T-helper 1 cell treated with Interleukin-12 subunit alpha and Interleukin-12 subunit beta and Interleukin-4 antibody, amounts not matched to agents 30 ng/mL and 1 ng/mL, for 36 hours (primary cell): ENCODE measurements around the gene FOXK1. TPM values are rescaled to one million over a fixed set of nuclear protein-coding genes. Genes with fewer than 3 reads are reported as not detected.
"Not testable (repeated sequence)": the region's sequence is repeated elsewhere in the genome, so short reads cannot be mapped to it uniquely, and the experiment has no call there.

ENCODE experiments used
- intact Hi-C: fragments of 100-400 bp; cut with micrococcal nuclease; formaldehyde crosslinking; loops from one replicate; pipeline ENCODE4 v1.15.1; 2024
- total RNA-seq: library from RNA; stranded (reverse); gene quantifications from 2 replicates; pipeline ENCODE4 v1.2.3, GENCODE V29; 2022

The FOXK1 gene
- total RNA-seq, 1 donor from 2014 or later: 39.5 TPM

- intact Hi-C loops: no loop called here
These were observed 16.4 kb upstream of the FOXK1 start for GRCh38 chr7:4665661-4666060.

DNA sequence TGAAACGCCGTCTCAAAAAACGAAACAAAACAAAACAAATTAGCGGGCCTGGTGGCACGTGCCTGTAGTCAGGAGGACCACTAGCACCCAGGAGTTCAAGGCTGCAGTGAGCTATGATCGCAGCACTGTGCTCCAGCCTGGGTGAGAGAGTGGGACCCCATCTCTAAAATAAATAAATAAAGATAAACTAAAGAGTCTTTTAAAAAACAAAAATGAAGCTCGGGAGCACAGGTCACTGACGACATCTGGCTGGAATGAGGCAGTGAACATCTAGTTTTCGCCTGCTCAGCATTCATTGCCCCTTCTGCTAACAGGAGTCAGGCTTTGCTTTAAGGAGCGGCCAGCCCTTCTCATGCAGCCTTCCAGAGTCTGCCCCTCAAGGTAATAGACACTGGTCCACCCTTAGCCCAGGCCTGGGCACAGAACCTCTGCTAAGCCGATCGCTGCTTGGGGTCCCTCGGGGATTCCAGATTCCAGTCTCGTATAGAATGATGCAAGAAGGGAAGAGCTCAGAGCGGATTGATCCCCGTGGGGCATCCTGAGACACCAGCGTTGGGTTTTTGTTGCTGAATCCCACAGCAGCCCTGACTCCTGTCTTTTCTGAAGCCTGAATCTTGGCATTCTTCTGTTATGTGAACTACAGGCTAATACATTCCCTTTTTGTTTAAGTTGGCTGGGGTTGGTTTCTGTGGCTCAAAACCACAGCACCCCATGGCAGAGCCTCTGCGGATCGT, 14.2 kb upstream of the FOXK1 start:
- intact Hi-C loops: no loop called here

DNA sequence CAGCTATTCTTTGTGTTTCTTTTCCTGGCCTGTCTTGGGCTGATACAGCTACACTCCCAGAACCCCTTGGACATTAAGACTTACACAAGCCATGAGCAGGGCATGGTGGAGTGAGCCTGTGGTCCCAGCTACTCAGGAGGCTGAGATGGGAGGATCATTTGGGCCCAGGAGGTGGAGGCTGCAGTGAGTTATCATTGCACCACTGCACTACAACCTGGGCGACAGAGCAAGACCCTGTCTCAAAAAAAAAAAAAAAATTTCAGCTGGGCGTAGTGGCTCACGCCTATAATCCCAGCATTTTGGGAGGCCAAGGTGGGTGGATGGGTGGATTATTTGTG, 13.6 kb upstream of the FOXK1 start:
- intact Hi-C loops: no loop called here

DNA sequence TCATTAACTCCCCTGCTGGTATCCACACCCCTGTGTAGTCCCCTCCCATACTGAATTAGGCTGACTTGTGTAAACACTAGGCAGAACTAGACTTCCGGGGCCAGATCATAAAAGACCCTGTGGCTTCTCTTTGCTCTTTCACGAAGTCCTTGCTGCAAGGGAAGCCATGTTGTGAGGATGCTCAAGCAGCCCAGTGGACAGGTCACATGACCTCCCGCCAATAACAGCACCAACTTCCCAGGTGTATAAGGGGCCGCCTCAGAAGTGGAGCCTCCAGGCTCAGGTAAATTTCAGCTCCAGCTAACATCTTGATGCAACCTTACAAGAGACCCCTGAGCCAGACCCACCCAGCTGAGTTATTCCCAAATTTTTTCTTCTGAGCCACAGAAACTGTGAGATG, 11.3 kb upstream of the FOXK1 start:
- intact Hi-C loops: no loop called here

DNA sequence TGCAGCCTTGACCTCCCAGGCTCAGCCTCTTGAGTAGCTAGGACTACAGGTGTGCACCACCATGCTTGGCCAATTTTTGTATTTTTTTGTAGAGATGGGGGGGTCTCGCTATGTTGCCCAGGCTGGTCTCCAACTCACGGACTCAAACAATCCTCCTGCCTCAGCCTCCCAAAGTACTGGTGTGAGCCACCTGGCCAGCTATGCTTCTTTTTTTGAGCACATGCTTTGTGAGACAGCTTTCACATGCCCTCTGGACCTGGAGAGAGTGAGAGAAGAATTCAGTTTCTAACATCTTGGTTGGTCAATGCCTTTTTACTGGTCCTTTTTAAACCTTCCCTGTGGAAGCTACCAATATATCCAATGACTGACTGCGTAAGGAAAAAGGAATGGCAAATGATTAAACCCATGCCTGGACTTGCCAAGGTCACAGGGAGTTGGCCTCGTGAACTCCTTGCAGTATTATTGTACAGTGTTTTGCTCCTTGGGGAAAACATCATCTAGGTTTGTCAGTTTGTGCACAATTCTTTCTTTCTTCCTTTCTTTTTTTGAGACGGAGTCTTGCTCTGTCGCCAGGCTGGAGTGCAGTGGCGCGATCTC, 6.2 kb upstream of the FOXK1 start:
- intact Hi-C loops: no loop called here

GRCh38 chr7:4677518-4677917, 4.6 kb upstream of the FOXK1 start:
- intact Hi-C loops: not testable (repeated sequence)

- intact Hi-C loops: no loop called here
These were observed 760 bp upstream of the FOXK1 start for GRCh38 chr7:4681218-4681851.

- intact Hi-C loops: loop anchor here (1.0 kb wide), 1 partner anchor 41 kb away; no protein-coding TSS in a partner anchor
These were observed 537 bp downstream of the FOXK1 start for GRCh38 chr7:4682621-4683042.

DNA sequence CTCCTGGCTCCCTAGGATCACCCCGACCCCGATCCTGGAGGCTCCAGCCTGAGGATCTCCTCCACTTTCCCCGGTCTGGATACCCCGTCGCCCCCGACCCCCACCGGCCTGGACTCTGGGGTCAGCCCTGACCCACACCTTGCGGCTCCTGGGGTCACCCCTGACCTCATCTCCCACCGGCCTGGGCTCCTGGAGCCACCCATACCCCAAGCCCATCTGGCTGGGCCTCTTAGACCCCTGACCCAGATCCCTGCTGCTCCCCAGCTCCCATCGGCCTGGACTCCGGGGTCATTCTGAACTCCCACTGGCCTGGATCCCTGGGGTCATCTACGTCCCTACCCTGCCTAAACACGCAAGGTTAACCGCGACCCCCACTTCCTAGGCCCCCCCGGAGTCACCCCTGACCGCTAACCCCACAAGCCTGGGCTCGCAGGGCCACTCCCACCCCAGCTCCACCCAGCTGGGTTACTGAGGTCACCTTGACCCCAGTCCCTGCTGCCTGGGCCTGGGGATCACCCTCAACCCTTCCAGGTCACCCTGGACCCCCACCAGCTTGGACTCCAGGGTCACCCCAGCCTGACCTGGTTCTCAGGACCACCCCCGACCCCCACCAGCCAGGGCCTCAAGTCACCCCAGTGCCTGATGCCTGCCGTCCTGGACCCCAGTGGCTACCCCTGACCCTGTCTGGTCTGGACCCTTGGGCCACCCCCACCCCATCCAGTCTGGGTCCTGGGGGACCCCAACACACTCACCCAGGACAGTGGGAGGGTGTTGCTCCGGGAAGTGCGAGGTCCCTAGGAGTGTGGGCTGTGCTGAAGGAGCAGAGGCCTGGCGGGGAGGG, 1.2 kb downstream of the FOXK1 start:
- intact Hi-C loops: no loop called here

DNA sequence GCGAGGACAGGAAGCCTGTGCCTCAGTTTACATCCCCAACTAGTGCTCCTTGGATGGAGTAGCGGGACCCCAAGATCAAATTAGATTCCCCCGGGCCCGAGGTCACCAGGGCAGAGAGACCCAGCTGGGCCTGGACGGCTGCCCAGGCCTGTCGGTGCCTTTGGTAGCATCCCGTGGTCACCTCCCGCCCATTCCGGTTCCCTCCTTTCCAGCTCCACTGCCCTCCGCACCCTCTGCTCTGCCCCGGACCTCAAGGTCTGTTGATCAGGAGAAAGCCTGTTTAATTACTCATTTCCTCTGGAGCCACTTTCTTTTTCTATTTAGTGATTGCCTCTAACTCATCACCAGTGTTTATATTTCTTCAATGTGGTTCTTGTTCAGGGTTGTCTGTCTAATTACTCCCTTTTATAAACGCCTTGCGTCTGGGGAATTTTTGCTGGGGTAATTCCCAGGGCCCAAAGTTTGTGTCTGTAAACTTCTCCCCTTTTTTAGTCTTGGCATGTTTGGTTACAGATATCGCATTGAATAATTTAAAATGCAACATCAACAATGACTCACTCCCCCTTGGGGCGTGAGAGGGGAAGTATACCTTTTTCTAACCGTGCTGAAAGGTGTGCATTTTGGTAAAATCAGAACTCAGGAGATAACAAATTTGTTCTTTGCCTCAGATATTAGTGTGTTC, 1.9 kb downstream of the FOXK1 start:
- intact Hi-C loops: loop anchor here (1.0 to 2.0 kb wide), 5 partner anchors 41 to 91 kb away; partner anchors contain the start of gene AP5Z1

- intact Hi-C loops: loop anchor here (1.0 to 2.0 kb wide), 5 partner anchors 40 to 90 kb away; partner anchors contain the start of gene AP5Z1
These were observed 2.8 kb downstream of the FOXK1 start for GRCh38 chr7:4684846-4685245.

DNA sequence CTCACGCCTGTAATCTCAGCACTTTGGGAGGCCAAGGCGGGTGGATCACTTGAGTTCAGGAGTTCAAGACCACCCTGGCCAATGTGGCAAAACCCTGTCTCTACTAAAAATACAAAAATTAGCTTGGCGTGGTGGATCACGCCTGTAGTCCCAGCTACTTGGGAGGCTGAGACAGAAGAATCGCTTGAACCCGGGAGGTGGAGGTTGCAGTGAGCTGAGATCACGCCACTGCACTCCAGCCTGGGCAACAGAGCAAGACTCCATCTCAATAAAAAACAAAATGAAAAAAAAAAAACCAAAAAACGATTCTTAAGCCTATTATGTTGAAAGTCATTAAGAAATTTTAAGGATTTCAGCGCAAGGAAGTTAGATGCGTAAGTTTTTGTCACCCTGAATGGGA, 3.6 kb downstream of the FOXK1 start:
- intact Hi-C loops: loop anchor here (2.0 kb wide), 1 partner anchor 89 kb away; the partner anchor contains the start of gene AP5Z1

- intact Hi-C loops: no loop called here
These were observed 5.9 kb downstream of the FOXK1 start for GRCh38 chr7:4687956-4688355.

DNA sequence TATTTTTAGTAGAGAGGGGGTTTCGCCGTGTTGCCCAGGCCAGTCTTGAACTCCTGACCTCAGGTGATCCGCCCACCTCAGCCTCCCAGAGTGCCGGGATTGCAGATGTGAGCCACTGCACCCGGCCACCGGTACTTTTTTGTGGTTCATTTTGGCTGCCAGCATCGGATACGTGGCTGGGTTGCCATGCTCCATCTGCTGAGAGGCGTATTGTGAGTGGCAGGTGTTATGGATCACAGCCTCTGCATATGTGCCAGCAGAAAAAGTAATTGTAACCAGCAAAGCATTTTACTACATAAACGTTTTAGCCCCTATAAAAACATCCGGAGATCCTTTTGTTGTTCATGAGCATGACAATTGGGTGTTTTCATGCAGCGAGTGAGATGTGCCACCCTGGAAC, 7.1 kb downstream of the FOXK1 start:
- intact Hi-C loops: no loop called here

- intact Hi-C loops: no loop called here
These were observed 7.6 kb downstream of the FOXK1 start for GRCh38 chr7:4689668-4690067.

GRCh38 chr7:4690953-4691856, 9.1 kb downstream of the FOXK1 start:
- intact Hi-C loops: no loop called here

DNA sequence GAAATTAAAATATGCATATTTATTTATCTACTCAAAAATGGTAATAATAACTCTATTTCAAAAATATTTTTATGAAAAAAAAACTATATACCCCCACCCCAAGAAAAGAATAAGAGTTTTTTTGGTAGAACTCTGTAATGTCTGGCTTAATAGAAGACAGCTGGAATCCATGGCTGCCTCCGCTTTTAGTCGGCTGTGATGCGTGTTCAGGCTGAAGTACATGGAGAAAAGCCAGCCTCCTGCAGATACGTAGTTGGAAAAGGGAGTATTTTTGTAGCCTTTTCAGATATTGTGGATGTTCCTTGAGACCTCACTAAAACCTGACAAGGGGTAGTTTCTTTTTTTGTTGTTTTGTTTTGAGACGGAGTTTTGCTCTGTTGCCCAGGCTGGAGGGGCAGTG, 10.0 kb downstream of the FOXK1 start:
- intact Hi-C loops: no loop called here

GRCh38 chr7:4692622-4693021, 10.5 kb downstream of the FOXK1 start:
- intact Hi-C loops: not testable (repeated sequence)

DNA sequence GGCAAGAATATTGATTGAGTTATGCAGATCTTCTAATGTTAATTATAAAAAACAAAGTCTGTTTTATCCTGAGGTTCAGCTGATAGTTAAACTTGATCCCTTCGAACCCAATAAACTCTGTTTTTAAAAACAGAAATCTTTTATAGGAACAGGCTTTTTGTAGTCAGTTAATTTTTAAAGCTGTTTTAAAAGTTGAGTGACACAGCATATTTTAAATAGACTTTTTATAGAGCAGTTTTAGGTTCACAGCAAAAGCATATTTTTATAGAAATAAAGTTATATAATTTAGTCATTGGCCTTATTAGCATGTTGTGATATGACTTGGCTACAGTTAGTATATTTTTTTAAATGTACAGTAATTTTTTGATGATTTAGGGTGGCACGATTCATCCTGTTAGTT, 11.1 kb downstream of the FOXK1 start:
- intact Hi-C loops: no loop called here

- intact Hi-C loops: no loop called here
These were observed 11.7 kb downstream of the FOXK1 start for GRCh38 chr7:4693749-4694148.
